T-cell (primary cell): ENCODE measurements around the gene HLA-DOA. TPM values are rescaled to one million over a fixed set of nuclear protein-coding genes. Genes with fewer than 3 reads are reported as not detected.

Experiments used
- ATAC-seq, 4 experiments: fragments of 200-7000 bp in 3 of 4; fragments of 150-1000 bp in 1 of 4; cut with Tn5 transposase; replicated peaks in 1 of 4; 1 replicate in 3 of 4; 2 replicates in 1 of 4; pipeline ENCODE4 v1.10.0; 2021; ENCODE audit warnings: moderate library complexity in 3 of 4, mild to moderate bottlenecking in 2 of 4, moderate number of reproducible peaks in 1 of 4
- CTCF ChIA-PET, 2 donors: fragments of 300-600 bp; sonication (Branson Sonifier 250); formaldehyde crosslinking; loops; one replicate each; lab custom pipeline; 2022; ENCODE audit warnings: antibody characterized with exemption in 2 of 2; lab: Charles Lee
- POLR2A ChIA-PET, 2 donors: fragments of 300-600 bp; sonication (Branson Sonifier 250); formaldehyde crosslinking; loops; one replicate each; lab custom pipeline; 2022; ENCODE audit warnings: antibody characterized with exemption in 2 of 2; lab: Charles Lee
- DNase-seq, 35 experiments: peaks; one replicate each; pipeline versions ENCODE4 v3.0.0 to v3.0.0-alpha.2; 2013 to 2023
- H3K27ac ChIP-seq: one replicate; pipeline ENCODE4 v1.5.1; 2013; ENCODE audit warnings: low read length
- H3K27me3 ChIP-seq, 2 experiments: replicated peaks in 1 of 2; 1 replicate in 1 of 2; 2 replicates in 1 of 2; pipeline versions ENCODE4 v1.6.1 to v1.7.0; 2013; ENCODE audit warnings: low read length in 1 of 2, mixed read lengths in 1 of 2; ENCODE audit not compliant: control insufficient read depth in 2 of 2, insufficient read depth in 2 of 2; ENCODE audit errors: extremely low read depth in 1 of 2
- H3K36me3 ChIP-seq, 2 donors: 1 replicate in 1 of 2; 2 replicates in 1 of 2; pipeline versions ENCODE4 v1.6.1 to v1.7.0; 2013; ENCODE audit warnings: low read length in 1 of 2; ENCODE audit not compliant: control insufficient read depth in 2 of 2, insufficient read depth in 1 of 2; ENCODE audit errors: extremely low read depth in 1 of 2
- H3K4me1 ChIP-seq, 2 experiments: 1 replicate in 1 of 2; 2 replicates in 1 of 2; pipeline versions ENCODE4 v1.6.1 to v1.7.0; 2013; ENCODE audit warnings: low read length in 2 of 2, mixed read lengths in 1 of 2; ENCODE audit not compliant: insufficient read depth in 2 of 2, control insufficient read depth in 1 of 2; ENCODE audit errors: extremely low read depth in 1 of 2
- H3K4me3 ChIP-seq, 2 donors: 1 replicate in 1 of 2; 2 replicates in 1 of 2; pipeline versions ENCODE4 v1.5.1 to v1.7.0; 2013; ENCODE audit warnings: mild to moderate bottlenecking in 2 of 2, low read length in 1 of 2, moderate library complexity in 1 of 2; ENCODE audit not compliant: control insufficient read depth in 1 of 2; ENCODE audit errors: extremely low read depth in 1 of 2
- H3K9me3 ChIP-seq: 2 replicates; pipeline ENCODE4 v1.7.0; 2013
- H3K27ac Mint-ChIP-seq, 2 donors: one replicate each; pipeline ENCODE4 v1.8.0; 2020 to 2021; ENCODE audit warnings: mild to moderate bottlenecking in 2 of 2, mixed read lengths in 2 of 2
- H3K27me3 Mint-ChIP-seq, 2 donors: one replicate each; pipeline ENCODE4 v1.8.0; 2021 to 2022; ENCODE audit warnings: mixed read lengths in 2 of 2
- H3K36me3 Mint-ChIP-seq: one replicate; pipeline ENCODE4 v1.8.0; 2021; ENCODE audit warnings: mixed read lengths
- H3K4me1 Mint-ChIP-seq, 3 donors: one replicate each; pipeline ENCODE4 v1.8.0; 2020 to 2022; ENCODE audit warnings: mixed read lengths in 3 of 3, mild to moderate bottlenecking in 1 of 3
- H3K4me3 Mint-ChIP-seq, 3 donors: one replicate each; pipeline ENCODE4 v1.8.0; 2020 to 2022; ENCODE audit warnings: mild to moderate bottlenecking in 3 of 3, mixed read lengths in 3 of 3, moderate library complexity in 3 of 3
- H3K9me3 Mint-ChIP-seq, 3 donors: one replicate each; pipeline ENCODE4 v1.8.0; 2020 to 2022; ENCODE audit warnings: mixed read lengths in 3 of 3
- WGBS: methylation state at CpG from one replicate; pipeline ENCODE4 v1.1.5; 2013; ENCODE audit warnings: missing lambda C conversion rate; ENCODE audit not compliant: insufficient coverage; 5-methylcytosine and 5-hydroxymethylcytosine counted together
- total RNA-seq, 35 experiments: library from RNA in 6 of 35; stranded (reverse) in 6 of 35; fragments of 120-200 nt in 1 of 35; gene quantifications; one replicate each; pipeline versions ENCODE4 v1.2.1 to v1.2.4 and lab custom pipeline; 2013 to 2026

HLA-DOA gene
- total RNA-seq, 5 donors from 2014 or later (not counting 1 experiment from before 2014, with no cell fraction given) = 6.1 to 17.0 (median 13.4) TPM

DNA sequence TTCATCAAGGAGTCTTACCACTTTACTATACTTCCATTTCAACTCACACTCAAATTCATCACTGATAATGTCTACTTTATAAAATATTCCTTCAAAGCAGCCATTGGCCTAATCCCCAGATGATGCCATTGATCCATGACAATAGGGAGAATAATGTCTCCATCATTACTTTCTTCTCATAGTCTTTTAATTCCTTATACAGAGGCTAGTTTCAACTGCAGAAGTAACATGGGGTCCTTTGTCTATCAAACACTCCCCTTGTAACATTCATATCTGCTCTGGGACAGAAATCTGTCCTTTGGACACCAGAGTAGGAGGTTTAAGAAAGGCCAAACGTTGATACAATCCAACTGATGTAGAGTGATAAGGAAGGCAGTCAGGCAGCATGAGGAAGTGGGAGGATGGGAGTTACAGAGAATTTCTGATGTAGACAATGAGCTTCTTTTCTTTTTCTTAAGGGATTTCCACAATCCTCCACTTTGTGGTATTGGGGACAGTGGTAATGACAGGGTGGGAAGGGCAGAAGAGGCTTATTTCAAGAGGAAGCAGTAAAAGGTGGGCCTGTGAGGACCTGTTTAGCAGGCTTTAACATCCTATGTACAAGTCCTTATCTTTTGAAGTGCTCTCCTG lies 18.9 kb upstream of the HLA-DOA start:
- Histone ChIP-seq H3K4me1 (peaks cover 0 to 9% of the 10 kb centered on the region in 2 experiments), H3K27me3 (peaks cover 0 to 9% of the 10 kb centered on the region in 2 experiments), H3K4me3 (no peak overlapping the region), H3K9me3 (no peaks in the 10 kb centered on the region), H3K27ac (peak overlapping the region; percentile 11), H3K36me3 (no peaks in the 10 kb centered on the region)
- H3K4me1 Mint-ChIP-seq = peaks cover 0 to 17% (median 7%) of the 10 kb centered on the region in 3 donors
- no peaks in the 10 kb centered on the region for H3K36me3 Mint-ChIP-seq
- no peak overlapping the region for H3K4me3 Mint-ChIP-seq
- POLR2A ChIA-PET = interaction anchor here in 1 of 2 donors (0.6 to 1.2 kb wide), 2 partner anchors 43 to 57 kb away, joined by 4 to 5 read pairs; no protein-coding TSS in a partner anchor
- CTCF ChIA-PET = interaction anchor here in 1 of 2 donors (1.0 to 1.3 kb wide), 3 partner anchors 47 to 220 kb away, joined by 3 read pairs; partner anchors contain the start of gene HLA-DPB1
- peaks cover 4 to 5% of the 10 kb centered on the region in 2 donors for H3K27me3 Mint-ChIP-seq
- DNase-seq = no peak
- H3K9me3 Mint-ChIP-seq = no peaks in the 10 kb centered on the region
- ATAC-seq = no peak
- WGBS = no CpG with 5 or more reads among the region's 1 CpG
- H3K27ac Mint-ChIP-seq = peak overlapping the region in 1 of 2 donors; percentile 20

DNA sequence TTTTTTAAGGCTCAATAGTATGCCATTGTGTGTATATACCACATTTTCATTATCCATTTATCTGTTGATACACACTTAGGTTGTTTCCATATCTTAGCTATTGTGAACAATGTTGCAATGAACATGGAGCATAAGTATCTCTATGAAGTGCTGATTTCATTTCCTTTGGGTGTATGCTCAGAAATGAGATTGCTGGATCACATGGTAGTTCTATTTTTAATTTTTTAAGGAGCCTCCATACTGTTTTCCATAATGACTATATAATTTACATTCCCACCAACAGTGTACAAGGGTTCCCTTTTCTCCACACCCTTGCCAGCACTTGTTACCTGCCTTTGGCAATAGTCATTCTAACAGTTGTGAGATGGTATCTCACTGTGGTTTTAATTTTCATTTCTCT lies 15.1 kb upstream of the HLA-DOA start:
- ChIA-PET POLR2A (no interaction called here), CTCF (no interaction called here)
- H3K4me1 ChIP-seq = peaks cover 0 to 7% of the 10 kb centered on the region in 2 experiments

DNA sequence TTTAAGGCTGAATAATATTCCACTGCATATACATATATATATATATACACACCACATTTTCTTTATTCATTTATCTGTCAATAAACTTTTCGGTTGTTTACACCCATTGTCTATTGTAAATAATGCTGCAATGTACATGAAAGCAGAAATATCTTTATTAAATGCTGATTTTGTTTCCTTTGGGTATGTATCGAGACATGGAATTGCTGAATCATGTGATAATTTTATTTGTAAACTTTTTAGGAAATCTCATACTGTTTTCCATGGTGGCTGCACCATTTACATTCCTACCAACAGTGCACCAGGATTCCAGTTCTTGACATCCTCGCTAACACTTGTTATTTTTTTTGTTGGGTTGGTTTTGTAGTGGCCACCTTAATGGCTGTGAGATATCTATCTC lies 14.1 kb upstream of the HLA-DOA start:
- DNase-seq (no peak), ATAC-seq (no peak)
- ChIA-PET CTCF (interaction anchor here in 1 of 2 donors (1.0 kb wide), 1 partner anchor 52 kb away, joined by 3 read pairs; the partner anchor contains the start of gene HLA-DPB1), POLR2A (no interaction called here)
- Mint-ChIP-seq H3K9me3 (no peaks in the 10 kb centered on the region), H3K27ac (no peak overlapping the region), H3K36me3 (no peaks in the 10 kb centered on the region), H3K27me3 (peaks cover 0 to 5% of the 10 kb centered on the region in 2 donors), H3K4me1 (peaks cover 6 to 28% (median 19%) of the 10 kb centered on the region in 3 donors), H3K4me3 (no peak overlapping the region)
- Histone ChIP-seq H3K27me3 (no peaks in the 10 kb centered on the region), H3K36me3 (no peaks in the 10 kb centered on the region), H3K4me3 (no peak overlapping the region), H3K4me1 (peaks cover 0 to 6% of the 10 kb centered on the region in 2 experiments), H3K27ac (no peak overlapping the region), H3K9me3 (no peaks in the 10 kb centered on the region)
- no CpG with 5 or more reads among the region's 3 CpGs for WGBS

More for the DNA sequence above, 15.1 kb upstream of the HLA-DOA start:
- Mint-ChIP-seq H3K4me3 (no peak overlapping the region), H3K27ac (no peak overlapping the region), H3K9me3 (no peaks in the 10 kb centered on the region), H3K4me1 (peaks cover 0 to 24% (median 15%) of the 10 kb centered on the region in 3 donors), H3K36me3 (no peaks in the 10 kb centered on the region), H3K27me3 (peaks cover 0 to 5% of the 10 kb centered on the region in 2 donors)
- Histone ChIP-seq H3K9me3 (no peaks in the 10 kb centered on the region), H3K27me3 (peaks cover 0 to 2% of the 10 kb centered on the region in 2 experiments), H3K4me3 (no peak overlapping the region), H3K27ac (no peak overlapping the region), H3K36me3 (no peaks in the 10 kb centered on the region)
- no peak for DNase-seq
- ATAC-seq = no peak

DNA sequence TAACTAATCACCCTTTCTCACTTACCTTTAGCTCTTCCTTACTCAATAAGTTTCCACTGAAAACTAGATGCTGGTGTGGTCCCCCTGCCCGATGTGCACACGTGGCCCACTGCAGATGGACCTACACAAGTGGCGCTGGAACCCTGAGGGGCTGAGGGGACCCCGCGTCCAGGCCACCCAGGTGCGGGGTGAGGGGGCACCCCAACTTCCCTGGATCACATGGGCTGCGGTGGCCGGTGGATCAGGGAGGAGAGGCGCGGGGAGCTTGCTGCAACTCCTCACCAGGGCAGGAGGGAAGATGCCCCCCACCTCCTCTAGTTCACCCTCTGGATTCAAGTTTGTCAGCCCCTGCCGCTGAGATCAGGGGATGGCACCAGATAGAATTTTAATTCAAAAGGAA lies 12.5 kb upstream of the HLA-DOA start:
- no peaks in the 10 kb centered on the region for H3K9me3 ChIP-seq
- H3K36me3 Mint-ChIP-seq = no peaks in the 10 kb centered on the region
- no peak for DNase-seq
- H3K9me3 Mint-ChIP-seq = no peaks in the 10 kb centered on the region
- H3K27me3 ChIP-seq = no peaks in the 10 kb centered on the region
- ATAC-seq = no peak
- ChIA-PET CTCF (no interaction called here), POLR2A (no interaction called here)
- peaks cover 8 to 37% (median 28%) of the 10 kb centered on the region in 3 donors for H3K4me1 Mint-ChIP-seq
- H3K27me3 Mint-ChIP-seq = no peaks in the 10 kb centered on the region
- H3K4me3 ChIP-seq = no peak overlapping the region
- H3K4me3 Mint-ChIP-seq = no peak overlapping the region
- H3K27ac ChIP-seq = no peak overlapping the region
- H3K4me1 ChIP-seq = peaks cover 0 to 6% of the 10 kb centered on the region in 2 experiments
- H3K27ac Mint-ChIP-seq = no peak overlapping the region
- H3K36me3 ChIP-seq = no peaks in the 10 kb centered on the region
- WGBS = 96% methylated on average over 8 of the region's 11 CpGs

DNA sequence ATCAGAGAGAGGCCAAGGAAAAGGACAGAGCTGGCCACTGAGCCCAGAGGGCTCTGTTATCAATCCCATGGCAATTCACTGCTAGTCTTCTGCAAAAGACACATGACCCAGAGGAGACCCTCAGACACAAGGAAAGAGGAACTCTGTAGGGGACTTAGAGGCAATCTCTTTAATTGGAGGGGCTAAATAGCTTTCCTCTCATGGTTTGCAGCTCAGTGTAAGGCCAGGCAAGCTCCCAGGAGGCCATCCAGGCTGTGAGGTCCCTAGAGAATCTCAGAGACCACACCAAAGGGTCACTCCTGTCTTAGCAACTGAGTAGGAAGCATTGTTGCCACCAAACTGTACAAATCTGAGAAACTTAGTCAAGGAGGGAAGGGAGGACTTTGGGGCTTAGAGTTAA lies 10.0 kb upstream of the HLA-DOA start:
- H3K27ac ChIP-seq = peak overlapping the region; percentile 15
- peaks cover 0 to 12% of the 10 kb centered on the region in 2 experiments for H3K4me1 ChIP-seq
- H3K36me3 Mint-ChIP-seq = no peaks in the 10 kb centered on the region
- H3K4me3 ChIP-seq = no peak overlapping the region
- H3K27ac Mint-ChIP-seq = peak overlapping the region in 1 of 2 donors; percentile 86
- H3K9me3 ChIP-seq = no peaks in the 10 kb centered on the region
- peak overlapping the region; percentile 14 to 71 (median 59) for H3K4me3 Mint-ChIP-seq
- H3K36me3 ChIP-seq = no peaks in the 10 kb centered on the region
- POLR2A ChIA-PET = no interaction called here
- H3K27me3 Mint-ChIP-seq = peaks cover 0 to 2% of the 10 kb centered on the region in 2 donors
- no peak for DNase-seq
- peaks cover 10 to 41% (median 34%) of the 10 kb centered on the region in 3 donors for H3K4me1 Mint-ChIP-seq
- no peaks in the 10 kb centered on the region for H3K9me3 Mint-ChIP-seq
- CTCF ChIA-PET = interaction anchor here in 1 of 2 donors (0.6 to 2.1 kb wide), 6 partner anchors 12 to 229 kb away, joined by 3 to 10 read pairs (median 4); partner anchors contain the start of gene HLA-DPA1
- ATAC-seq = no peak
- peaks cover 0 to 9% of the 10 kb centered on the region in 2 experiments for H3K27me3 ChIP-seq

DNA sequence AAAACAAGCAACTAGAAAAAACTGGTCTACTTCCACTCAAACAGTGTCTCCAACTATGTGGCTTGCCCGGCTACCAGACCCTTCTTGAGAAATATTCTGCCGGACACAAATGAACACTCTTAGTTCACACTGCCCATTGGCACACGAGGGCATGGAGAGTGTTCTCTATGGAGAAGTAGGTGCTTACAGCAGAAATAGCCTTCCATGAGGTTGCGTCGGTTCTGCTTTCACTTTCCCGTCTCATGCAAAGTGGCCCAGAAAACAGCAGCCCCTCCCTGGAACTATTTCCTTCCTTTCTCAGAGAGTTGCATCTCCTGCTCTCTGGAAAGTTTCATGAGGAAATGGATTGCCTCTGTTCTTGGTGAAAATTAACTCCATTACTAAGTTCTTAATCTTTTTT lies 9.5 kb upstream of the HLA-DOA start:
- DNase-seq (peak in 13 of 35 experiments; percentile 9 to 60 (median 21)), ATAC-seq (peak in 3 of 4 experiments; percentile 61 to 85 (median 66))
- H3K9me3 Mint-ChIP-seq = no peaks in the 10 kb centered on the region
- peaks cover 0 to 2% of the 10 kb centered on the region in 2 donors for H3K27me3 Mint-ChIP-seq
- H3K36me3 Mint-ChIP-seq = no peaks in the 10 kb centered on the region
- Histone ChIP-seq H3K4me3 (peak overlapping the region in 1 of 2 donors; percentile 24), H3K9me3 (no peaks in the 10 kb centered on the region), H3K27me3 (peaks cover 0 to 11% of the 10 kb centered on the region in 2 experiments), H3K4me1 (peaks cover 0 to 12% of the 10 kb centered on the region in 2 experiments), H3K27ac (peak overlapping the region; percentile 38), H3K36me3 (no peaks in the 10 kb centered on the region)
- peak overlapping the region; percentile 49 to 86 for H3K27ac Mint-ChIP-seq
- H3K4me3 Mint-ChIP-seq = peak overlapping the region; percentile 14 to 71 (median 59)
- CTCF ChIA-PET = interaction anchor here in 1 of 2 donors (0.6 to 2.1 kb wide), 6 partner anchors 54 to 230 kb away, joined by 3 to 10 read pairs (median 4); partner anchors contain the start of gene HLA-DPA1
- POLR2A ChIA-PET = no interaction called here
- H3K4me1 Mint-ChIP-seq = peaks cover 10 to 41% (median 34%) of the 10 kb centered on the region in 3 donors
- no CpG with 5 or more reads among the region's 6 CpGs for WGBS
